DMS 273 treated with DMSO at 0.1 percent for 48 hours (cell line): ENCODE data around the gene PLS1.
"Not testable (repeated sequence)": the region's sequence is repeated elsewhere in the genome, so short reads cannot be mapped to it uniquely, and the experiment has no call there.

ENCODE experiments used
- DNase-seq: peaks from one replicate; lab custom pipeline; 2025; lab: John Stamatoyannopoulos, UW

PLS1 gene

DNA sequence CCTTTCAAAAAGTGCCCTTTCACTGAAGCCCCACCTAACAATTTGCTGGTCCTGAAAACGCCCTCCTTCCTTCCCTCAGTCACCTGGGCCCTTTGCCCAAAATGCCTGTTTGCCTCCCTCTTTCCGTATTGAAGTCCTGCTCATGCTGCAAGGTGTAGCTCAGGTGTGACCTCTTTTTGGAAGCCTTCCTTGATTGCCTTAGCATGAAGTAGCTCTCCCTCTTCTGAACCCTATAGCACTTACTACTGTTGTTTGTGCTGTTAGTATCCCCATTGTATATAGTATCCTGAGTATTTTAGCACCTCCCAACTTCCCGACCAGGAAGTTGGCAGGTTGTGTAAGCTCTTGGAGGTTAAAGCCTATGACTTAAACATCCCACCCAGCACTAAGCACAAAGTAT is 1.7 kb downstream of the PLS1 start:
- no peak for DNase-seq

GRCh38 chr3:142601713-142602112 is 5.5 kb downstream of the PLS1 start:
- DNase-seq, result no peak

DNA sequence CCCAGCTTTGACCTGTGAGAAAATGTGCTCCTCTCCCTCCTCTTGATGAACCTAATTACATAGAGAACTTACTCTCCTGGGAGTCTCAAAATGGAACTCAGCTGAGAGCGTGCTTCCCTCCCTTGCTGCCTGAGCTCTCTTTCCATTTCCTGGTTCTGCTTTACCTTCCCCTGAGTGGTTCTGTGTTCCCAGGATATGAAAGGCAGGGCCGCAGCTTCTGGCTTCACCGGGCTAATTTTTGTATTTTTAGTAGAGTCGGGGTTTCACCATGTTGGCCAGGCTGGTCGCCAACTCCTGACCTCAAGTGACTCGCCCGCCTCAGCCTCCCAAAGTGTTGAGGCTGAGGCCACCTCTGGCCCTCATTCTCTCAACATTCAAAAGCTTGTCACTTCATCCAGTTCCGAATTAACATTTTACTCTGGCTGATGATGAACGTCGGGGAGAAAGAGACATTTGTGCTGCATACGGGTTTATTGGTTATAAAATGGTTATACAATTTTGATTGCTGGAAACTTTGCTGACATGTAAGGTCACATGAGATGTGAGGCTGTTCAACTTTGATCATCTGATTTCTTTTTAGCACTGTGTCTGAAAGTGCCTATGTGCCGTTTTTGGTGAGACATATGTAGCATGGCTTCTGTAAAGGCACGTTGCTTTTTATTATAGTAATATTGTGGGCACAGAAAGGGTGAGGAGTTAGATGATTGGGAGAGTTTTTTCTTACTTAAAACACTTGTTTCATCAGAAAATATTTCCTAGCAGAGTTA is 6.6 kb downstream of the PLS1 start:
- no peak for DNase-seq

DNA sequence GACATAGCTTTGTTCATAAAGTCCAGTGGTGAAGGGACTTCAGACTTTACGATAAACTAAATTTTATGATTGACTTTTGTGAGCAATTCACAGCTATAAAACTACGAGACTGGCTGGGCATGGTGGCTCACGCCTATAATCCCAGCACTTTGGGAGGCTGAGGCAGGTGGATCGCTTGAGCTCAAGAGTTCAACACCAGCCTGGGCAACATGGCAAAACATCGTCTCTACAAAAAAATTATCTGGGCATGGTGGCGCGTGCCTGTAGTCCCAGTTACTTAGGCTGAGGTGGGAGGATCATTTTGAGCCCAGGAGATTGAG is 7.2 kb downstream of the PLS1 start:
- not testable (repeated sequence) for DNase-seq

- no peak for DNase-seq
Measured at GRCh38 chr3:142604940-142605339, 8.7 kb downstream of the PLS1 start.

DNA sequence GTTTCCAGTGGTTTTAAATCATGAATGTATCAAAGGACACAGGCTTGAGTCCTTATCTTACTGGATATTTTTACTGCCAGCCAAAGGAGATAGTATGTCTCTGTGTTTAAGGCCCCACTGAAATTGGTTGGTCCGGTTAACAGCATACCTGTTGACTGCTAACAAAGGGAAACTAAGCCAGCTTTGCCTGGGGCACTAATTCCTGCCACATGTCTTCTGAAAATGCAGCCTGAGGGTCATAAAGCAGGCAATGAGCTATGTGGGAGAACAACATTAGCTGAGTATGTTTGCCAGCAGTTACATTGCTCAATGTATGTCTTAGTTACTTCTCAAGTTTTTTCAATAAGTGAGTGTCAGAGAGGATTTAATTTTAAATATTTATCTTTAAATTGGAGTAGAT is 12.4 kb downstream of the PLS1 start:
- DNase-seq, result no peak

GRCh38 chr3:142609136-142609535 is 12.9 kb downstream of the PLS1 start:
- DNase-seq, result no peak

DNA sequence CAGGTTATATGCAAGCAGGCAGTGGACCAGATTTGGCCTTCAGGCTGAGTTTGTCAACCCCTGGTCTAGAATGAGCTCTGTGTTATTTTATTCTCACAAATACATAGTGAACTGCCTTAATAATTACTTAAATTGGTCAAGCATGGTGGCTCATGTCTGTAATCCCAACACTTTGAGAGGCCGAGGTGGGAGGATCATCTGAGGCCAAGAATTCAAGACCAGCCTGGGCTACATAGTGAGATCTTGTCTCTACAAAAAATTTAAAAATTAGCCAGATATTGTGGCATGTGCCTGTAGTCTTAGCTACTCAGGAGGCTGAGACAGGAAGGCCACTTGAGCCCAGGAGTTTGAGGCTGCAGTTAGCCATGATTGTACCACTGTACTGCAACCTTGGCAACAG is 15.0 kb downstream of the PLS1 start:
- DNase-seq, result no peak

- no peak for DNase-seq
Measured at GRCh38 chr3:142613491-142613890, 17.3 kb downstream of the PLS1 start.

DNA sequence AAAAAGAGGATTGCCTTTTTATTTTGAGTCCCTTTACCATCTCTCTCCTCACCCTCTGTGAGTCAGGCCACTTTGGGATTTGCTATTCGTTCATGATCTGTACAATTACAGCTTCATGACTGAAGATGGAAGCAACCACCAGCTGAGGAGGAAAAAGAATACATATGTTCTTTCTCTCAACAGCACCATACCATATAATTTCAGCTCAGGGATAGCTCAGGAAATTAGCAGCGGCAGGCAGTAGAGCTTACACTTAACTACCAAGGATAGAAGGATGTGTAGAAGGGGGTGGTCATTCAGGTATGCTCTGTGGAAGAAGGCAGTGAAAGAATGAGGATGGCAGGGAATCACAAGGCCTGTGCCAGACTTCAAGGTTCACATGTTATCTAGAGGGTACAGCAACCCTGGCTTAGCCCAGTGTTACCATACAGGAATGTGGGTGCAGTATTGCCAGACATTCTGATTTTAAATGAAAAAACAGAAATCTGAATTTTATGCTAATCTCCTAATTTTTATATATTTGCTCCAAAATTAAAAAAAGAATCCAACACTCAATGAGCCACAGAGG is 17.9 kb downstream of the PLS1 start:
- DNase-seq, result no peak

DNA sequence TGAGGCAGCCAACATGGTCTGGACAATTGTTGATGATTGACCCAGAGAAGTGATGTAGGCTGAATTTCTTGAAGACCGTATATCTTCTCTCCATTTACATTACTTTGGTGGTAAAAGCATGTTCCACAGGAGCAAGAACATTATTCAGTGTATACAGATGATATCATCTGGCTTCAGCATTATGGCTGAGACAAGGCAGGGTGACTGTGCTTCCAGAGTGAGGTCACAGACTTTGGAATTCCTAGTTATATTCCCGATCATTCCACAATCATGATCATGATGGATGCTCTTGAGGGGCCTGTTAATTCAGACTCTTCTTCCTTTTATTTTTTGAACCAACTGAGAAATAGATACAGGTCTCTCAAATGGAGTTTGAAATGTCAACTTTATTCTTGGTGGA is 19.0 kb downstream of the PLS1 start:
- DNase-seq, result no peak

DNA sequence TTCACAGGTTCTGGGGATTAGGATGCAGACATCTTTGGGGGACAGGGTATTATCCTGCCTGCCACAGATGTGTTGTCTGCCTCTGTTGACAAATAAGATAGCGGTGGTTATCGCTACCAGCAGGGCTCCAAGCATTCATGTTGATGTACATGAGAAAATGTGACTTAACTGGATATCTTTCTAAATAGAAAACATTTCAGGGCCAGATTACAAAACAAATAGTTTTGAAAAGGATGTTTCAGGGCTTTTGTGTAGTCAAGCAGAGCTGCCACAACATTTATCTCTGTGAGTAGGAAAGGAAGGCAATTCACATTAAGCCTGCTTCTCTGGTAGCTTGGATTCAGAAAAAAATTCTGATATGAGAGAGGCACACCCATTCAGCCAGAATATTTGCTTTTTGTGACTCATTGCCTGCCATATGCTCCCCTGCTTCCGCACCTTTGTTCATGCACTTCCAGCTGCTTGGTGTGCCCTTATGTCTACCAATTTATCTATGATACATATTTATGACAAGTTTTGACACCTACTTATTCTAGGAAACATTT is 22.8 kb downstream of the PLS1 start:
- peak; percentile 79 for DNase-seq

DNA sequence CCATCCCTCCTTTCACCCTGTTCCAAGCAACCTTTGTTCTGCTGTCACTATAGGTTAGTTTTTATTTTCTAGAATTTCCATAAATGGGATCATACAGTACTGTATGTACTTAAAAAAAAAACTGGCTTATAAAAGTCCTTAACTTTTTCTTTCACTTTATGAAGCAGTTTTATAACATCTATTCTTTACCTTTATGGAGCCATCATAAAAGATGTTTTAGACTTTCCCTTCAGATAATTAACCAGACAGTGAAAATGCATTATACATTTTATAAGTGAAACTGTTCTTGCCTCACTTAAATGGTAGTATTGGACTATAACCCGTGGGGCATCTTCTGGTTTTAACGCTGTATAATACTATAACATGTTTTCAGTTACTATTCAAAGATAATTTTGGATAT is 26.2 kb downstream of the PLS1 start:
- DNase-seq, result no peak

DNA sequence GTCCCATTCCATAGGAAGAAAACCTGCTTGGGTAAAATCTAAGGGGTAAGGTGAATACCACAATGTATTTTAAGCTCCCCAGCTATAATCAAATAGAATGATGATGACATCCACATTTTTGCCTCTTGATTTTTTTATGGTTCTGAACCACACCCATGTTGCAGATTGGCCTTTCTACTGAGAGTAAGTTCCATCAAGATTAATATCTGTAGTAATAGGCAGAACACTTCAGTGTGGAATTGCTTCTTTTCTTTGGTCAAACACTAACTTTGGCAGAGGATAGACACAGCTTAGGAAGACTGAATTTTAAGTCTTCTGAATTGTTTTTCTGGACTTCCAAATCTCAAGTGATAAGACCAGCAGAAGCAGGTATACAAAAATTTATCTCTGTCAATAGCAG is 27.0 kb downstream of the PLS1 start:
- no peak for DNase-seq

DNA sequence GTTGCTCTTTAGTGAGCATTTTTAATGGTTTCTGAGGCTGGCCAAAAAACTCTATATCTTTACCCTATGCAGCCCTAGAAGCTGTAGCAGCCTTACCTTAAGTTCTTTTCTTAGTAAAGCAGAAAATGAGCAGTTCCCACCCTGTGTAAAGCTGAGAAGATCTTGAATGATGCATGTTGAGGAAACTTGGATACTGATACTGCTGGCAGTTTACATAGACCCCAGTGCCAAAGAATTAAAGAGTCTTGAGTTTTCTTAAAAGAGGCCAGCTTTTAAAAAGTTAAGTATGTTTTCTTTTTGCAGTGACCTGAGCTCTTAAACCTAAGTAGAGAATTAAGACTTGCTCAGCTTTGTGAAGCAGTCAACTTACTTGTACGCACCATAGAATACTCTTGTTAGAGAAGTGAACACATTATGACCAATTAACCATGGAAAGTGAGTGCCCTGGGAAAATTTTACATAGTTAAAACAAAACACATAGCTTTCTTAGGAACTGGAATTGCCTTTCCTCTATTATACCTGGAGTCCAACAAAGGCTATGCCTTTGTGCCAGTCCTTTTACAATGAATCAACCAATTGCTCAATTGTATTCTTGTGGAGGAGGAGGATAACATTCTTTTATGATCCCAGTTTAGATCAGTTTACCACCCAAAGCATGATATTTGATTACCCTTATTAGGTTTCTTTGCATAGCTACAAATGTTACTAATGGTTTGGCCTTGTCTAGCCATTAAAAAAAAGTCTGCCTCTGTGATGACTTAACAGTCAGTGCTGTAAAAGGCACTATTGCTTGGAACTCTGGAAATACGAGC is 28.4 kb downstream of the PLS1 start:
- DNase-seq, result no peak

GRCh38 chr3:142625153-142625440 is 28.9 kb downstream of the PLS1 start:
- DNase-seq, result no peak

DNA sequence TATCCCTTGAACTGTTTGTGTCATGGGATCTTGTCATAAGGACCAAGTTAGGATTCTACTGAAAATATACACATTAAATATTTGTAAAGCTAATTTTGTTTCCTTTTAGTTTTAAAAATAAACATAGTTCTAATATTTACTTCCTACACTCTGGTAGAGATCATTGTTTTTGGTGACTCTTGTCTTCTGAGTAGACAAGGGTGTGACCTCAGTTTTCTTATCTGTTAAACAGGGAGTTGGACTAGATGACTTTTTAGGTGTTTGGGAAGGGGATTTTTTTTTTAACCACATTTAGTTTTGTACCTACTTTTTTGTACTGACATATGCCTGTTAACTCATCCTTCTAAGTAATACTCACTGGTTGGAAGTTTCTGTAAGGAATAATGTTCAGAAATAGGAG is 30.8 kb downstream of the PLS1 start:
- DNase-seq, result no peak

GRCh38 chr3:142628801-142629200 is 32.6 kb downstream of the PLS1 start:
- DNase-seq, result no peak

GRCh38 chr3:142633073-142633472 is 36.9 kb downstream of the PLS1 start:
- peak; percentile 58 for DNase-seq

GRCh38 chr3:142636050-142636449 is 39.9 kb downstream of the PLS1 start:
- DNase-seq, result no peak

GRCh38 chr3:142636664-142637063 is 40.5 kb downstream of the PLS1 start:
- DNase-seq, result no peak

GRCh38 chr3:142638291-142638690 is 42.1 kb downstream of the PLS1 start:
- DNase-seq, result no peak

GRCh38 chr3:142641504-142641903 is 45.3 kb downstream of the PLS1 start:
- no peak for DNase-seq
